Left renal pelvis (tissue), 4 donors: ENCODE measurements around the gene PLXNA3. TPM values are rescaled to one million over a fixed set of nuclear protein-coding genes. Genes with fewer than 3 reads are reported as not detected.

Experiments
- DNase-seq, 4 donors: peaks; one replicate each; pipeline ENCODE4 v3.0.0-alpha.2; 2013; ENCODE audit warnings: low read depth in 4 of 4, low spot score in 3 of 4
- polyA plus RNA-seq, 4 donors: library from polyadenylated mRNA; unstranded; fragments of 120-200 nt; gene quantifications; one replicate each; pipeline ENCODE4 v1.2.1, GENCODE V29; 2013; ENCODE audit not compliant: insufficient read length in 4 of 4

Gene PLXNA3
- polyA plus RNA-seq: 10 to 100 TPM; 45.2 to 69.6 (median 53.6) TPM

- no peak for DNase-seq
Observed at GRCh38 chrX:154458116-154458953, at the start of gene PLXNA3. Gene PLXNA3 (plus strand): TSS chrX:154458281. CDS start chrX:154460184, 1,903 bp downstream.

GRCh38 chrX:154408659-154409221 lies 49.3 kb upstream of the PLXNA3 start:
- no peak for DNase-seq

GRCh38 chrX:154409222-154409871 lies 48.7 kb upstream of the PLXNA3 start, which contains the start of gene DNASE1L1:
Gene DNASE1L1 (minus strand): TSS chrX:154409254. CDS start chrX:154405568, 3,686 bp downstream.
- DNase-seq: no peak

GRCh38 chrX:154411981-154412340 lies 46.1 kb upstream of the PLXNA3 start:
- DNase-seq: no peak

- no peak for DNase-seq
Observed at GRCh38 chrX:154412468-154412867, 45.6 kb upstream of the PLXNA3 start.

GRCh38 chrX:154413142-154413541 lies 44.9 kb upstream of the PLXNA3 start:
- DNase-seq: no peak

- no peak for DNase-seq
Observed at GRCh38 chrX:154417157-154417556, 40.9 kb upstream of the PLXNA3 start.

GRCh38 chrX:154419189-154419588 lies 38.9 kb upstream of the PLXNA3 start:
- no peak for DNase-seq

GRCh38 chrX:154419688-154420401 lies 38.2 kb upstream of the PLXNA3 start:
- no peak for DNase-seq

- DNase-seq: no peak
Observed at GRCh38 chrX:154420402-154420756, 37.7 kb upstream of the PLXNA3 start.

GRCh38 chrX:154426916-154427770 lies 30.9 kb upstream of the PLXNA3 start:
- DNase-seq: no peak

- peak; percentile 55 to 80 (median 72) for DNase-seq
Observed at GRCh38 chrX:154428176-154429171, 29.6 kb upstream of the PLXNA3 start, which contains the start of gene ATP6AP1. Gene ATP6AP1 (plus strand): TSS chrX:154428677. CDS start chrX:154428693, 16 bp downstream.

GRCh38 chrX:154429711-154430110 lies 28.4 kb upstream of the PLXNA3 start:
- no peak for DNase-seq

GRCh38 chrX:154430479-154430878 lies 27.6 kb upstream of the PLXNA3 start:
- DNase-seq: no peak

GRCh38 chrX:154430916-154431315 lies 27.2 kb upstream of the PLXNA3 start:
- DNase-seq: no peak

- no peak for DNase-seq
Observed at GRCh38 chrX:154431341-154431740, 26.7 kb upstream of the PLXNA3 start.

GRCh38 chrX:154432210-154432609 lies 25.9 kb upstream of the PLXNA3 start:
- no peak for DNase-seq

- no peak for DNase-seq
Observed at GRCh38 chrX:154433605-154434004, 24.5 kb upstream of the PLXNA3 start.
